IMR-90 (cell line): ENCODE measurements around the gene TCF7L1.

Source experiments
- CEBPB ChIP-seq: IDR thresholded peaks from 2 replicates; pipeline ENCODE4 v1.6.1; 2012; ENCODE audit warnings: low read depth, low read length, improper control_type of control experiment
- CTCF ChIP-seq: conservative IDR thresholded peaks from 2 replicates; pipeline ENCODE4 v1.5.1; 2012; ENCODE audit warnings: mild to moderate bottlenecking, low read depth, low read length, improper control_type of control experiment
- ELK1 ChIP-seq: fragments of 150-350 bp; IDR thresholded peaks from 2 replicates; pipeline ENCODE4 v1.6.1; 2016; ENCODE audit warnings: low read depth, mild to moderate bottlenecking, low read length, moderate library complexity, borderline replicate concordance
- MAZ ChIP-seq: IDR thresholded peaks from 2 replicates; pipeline ENCODE4 v1.6.1; 2012; ENCODE audit warnings: low read depth, mild to moderate bottlenecking, low read length, improper control_type of control experiment, moderate library complexity, borderline replicate concordance
- MXI1 ChIP-seq: IDR thresholded peaks from 2 replicates; pipeline ENCODE4 v1.6.1; 2012; ENCODE audit warnings: low read depth, mild to moderate bottlenecking, low read length, moderate library complexity, borderline replicate concordance
- POLR2A ChIP-seq: IDR thresholded peaks from 2 replicates; pipeline ENCODE4 v1.6.1; 2012; ENCODE audit warnings: mild to moderate bottlenecking, low read depth, low read length
- RAD21 ChIP-seq: IDR thresholded peaks from 2 replicates; pipeline ENCODE4 v1.6.1; 2012; ENCODE audit warnings: low read length, improper control_type of control experiment
- SMC3 ChIP-seq: fragments of 150-350 bp; IDR thresholded peaks from 2 replicates; pipeline ENCODE4 v1.6.1; 2016; ENCODE audit warnings: low read depth, mild to moderate bottlenecking, antibody characterized with exemption, low read length, moderate library complexity

GRCh38 chr2:85119900-85120299, 13.3 kb upstream of the TCF7L1 start:
- no peak for TF ChIP-seq CTCF
- no peak for TF ChIP-seq CEBPB
- TF ChIP-seq MXI1, result no peak
- no peak for TF ChIP-seq POLR2A
- TF ChIP-seq ELK1, result no peak
- no peak for TF ChIP-seq RAD21
- TF ChIP-seq MAZ, result no peak
- no peak for TF ChIP-seq SMC3
